Upper lobe of right lung (tissue), 1 donor: ENCODE measurements around the gene GTF2IRD1. TPM values are rescaled to one million over a fixed set of nuclear protein-coding genes. Genes with fewer than 3 reads are reported as not detected.

Experiments used
- ATAC-seq: fragments of 200-7000 bp; cut with Tn5 transposase; one replicate; pipeline ENCODE4 v1.9.1; 2020; ENCODE audit warnings: mild to moderate bottlenecking, moderate library complexity
- DNase-seq: peaks from one replicate; pipeline ENCODE4 v3.0.0-alpha.2; 2020
- H3K27ac ChIP-seq: fragments of 200-600 bp; one replicate; pipeline ENCODE4 v1.8.0; 2022
- H3K27me3 ChIP-seq: fragments of 200-600 bp; one replicate; pipeline ENCODE4 v1.8.0; 2022; ENCODE audit warnings: mild to moderate bottlenecking
- H3K36me3 ChIP-seq: fragments of 200-600 bp; one replicate; pipeline ENCODE4 v1.8.0; 2022
- H3K4me1 ChIP-seq: fragments of 200-600 bp; one replicate; pipeline ENCODE4 v1.8.0; 2022
- H3K4me3 ChIP-seq: fragments of 200-600 bp; one replicate; pipeline ENCODE4 v1.8.0; 2022; ENCODE audit warnings: mild to moderate bottlenecking
- H3K9me3 ChIP-seq: fragments of 200-600 bp; one replicate; pipeline ENCODE4 v1.8.0; 2022
- CTCF ChIP-seq: fragments of 200-600 bp; IDR thresholded peaks from one replicate; pipeline ENCODE4 v1.8.0; 2022; ENCODE audit warnings: antibody characterized with exemption
- intact Hi-C: fragments of 100-400 bp; cut with DNase I; formaldehyde crosslinking; loops from one replicate; pipeline ENCODE4 v1.11.0; 2022
- total RNA-seq: library from RNA; stranded (reverse); fragmentation: NEBNext Ultra II Directional; extraction: Animal tissue kit (Norgen Biotek cat#: 25700); gene quantifications from one replicate; pipeline ENCODE4 v1.2.1, GENCODE V29; 2021
- donor health status: DM: no; HTN: yes; CAD: no; lungs with severe emphysema.

Gene GTF2IRD1
- total RNA-seq, 1 donor from 2014 or later, result 30.5 TPM

- Histone ChIP-seq H3K27ac (no peak overlapping the region), H3K4me3 (no peak overlapping the region), H3K4me1 (peaks cover 16% of the 10 kb centered on the region), H3K27me3 (no peaks in the 10 kb centered on the region), H3K9me3 (no peaks in the 10 kb centered on the region), H3K36me3 (no peaks in the 10 kb centered on the region)
- no peak for DNase-seq
- intact Hi-C loops, result no loop called here
- TF ChIP-seq CTCF, result no peak
- ATAC-seq, result no peak
These were observed 128.3 kb downstream of the GTF2IRD1 start for GRCh38 chr7:74581916-74582440.

- Histone ChIP-seq H3K4me3 (no peak overlapping the region), H3K9me3 (no peaks in the 10 kb centered on the region), H3K4me1 (peaks cover 22% of the 10 kb centered on the region), H3K36me3 (no peaks in the 10 kb centered on the region), H3K27ac (no peak overlapping the region), H3K27me3 (no peaks in the 10 kb centered on the region)
- no peak for ATAC-seq
- DNase-seq, result no peak
- intact Hi-C loops, result no loop called here
- TF ChIP-seq CTCF, result no peak
These were observed 128.8 kb downstream of the GTF2IRD1 start for GRCh38 chr7:74582447-74583039.

GRCh38 chr7:74583630-74584029 is 129.9 kb downstream of the GTF2IRD1 start:
- no peaks in the 10 kb centered on the region for H3K27me3 ChIP-seq
- peaks cover 29% of the 10 kb centered on the region for H3K4me1 ChIP-seq
- DNase-seq, result no peak
- no peak for ATAC-seq
- intact Hi-C loops, result no loop called here
- H3K36me3 ChIP-seq, result no peaks in the 10 kb centered on the region
- H3K27ac ChIP-seq, result no peak overlapping the region
- no peak overlapping the region for H3K4me3 ChIP-seq
- no peaks in the 10 kb centered on the region for H3K9me3 ChIP-seq
- TF ChIP-seq CTCF, result no peak

- H3K4me1 ChIP-seq, result peaks cover 29% of the 10 kb centered on the region
- H3K27ac ChIP-seq, result no peak overlapping the region
- H3K4me3 ChIP-seq, result no peak overlapping the region
- no peaks in the 10 kb centered on the region for H3K9me3 ChIP-seq
- TF ChIP-seq CTCF, result no peak
- ATAC-seq (no peak), DNase-seq (no peak)
- intact Hi-C loops, result no loop called here
- no peaks in the 10 kb centered on the region for H3K36me3 ChIP-seq
- H3K27me3 ChIP-seq, result no peaks in the 10 kb centered on the region
These were observed 130.7 kb downstream of the GTF2IRD1 start for GRCh38 chr7:74584160-74584954.

GRCh38 chr7:74585844-74586243 is 132.1 kb downstream of the GTF2IRD1 start:
- DNase-seq, result no peak
- Histone ChIP-seq H3K4me3 (no peak overlapping the region), H3K27ac (no peak overlapping the region), H3K36me3 (no peaks in the 10 kb centered on the region), H3K4me1 (peaks cover 16% of the 10 kb centered on the region), H3K27me3 (no peaks in the 10 kb centered on the region), H3K9me3 (no peaks in the 10 kb centered on the region)
- no peak for ATAC-seq
- no peak for TF ChIP-seq CTCF
- intact Hi-C loops, result no loop called here
